ENCODE data around the gene SIPA1L3.

GRCh38 chr19:38060331-38060730 is 153.3 kb downstream of the SIPA1L3 start:
- TF ChIP-seq ZNF274 (IDR thresholded peaks at IDR 0.05; ENCODE audit: low read depth, low read length) (no peak), SUZ12 (IDR thresholded peaks at IDR 0.05; ENCODE audit: extremely low read depth, insufficient read depth, insufficient read length) (no peak), YY1 (IDR thresholded peaks at IDR 0.05; ENCODE audit: insufficient read depth, insufficient read length) (no peak)
